WTC11 (cell line): ENCODE data around the gene SLCO1A2. TPM values are rescaled to one million over a fixed set of nuclear protein-coding genes. Genes with fewer than 3 reads are reported as not detected.

Experiments used
- ATAC-seq: fragments of 200-7000 bp; cut with Tn5 transposase; 2 replicates; pipeline ENCODE4 v1.10.0; 2021; ENCODE audit warnings: mild to moderate bottlenecking, moderate library complexity
- CTCF ChIA-PET: fragments of 300-600 bp; sonication (Branson Sonifier 250); formaldehyde crosslinking; loops from one replicate; lab custom pipeline; 2021; ENCODE audit warnings: antibody characterized with exemption; lab: Charles Lee
- POLR2A ChIA-PET: fragments of 350-600 bp; sonication (Branson Sonifier 250); formaldehyde crosslinking; loops from one replicate; lab custom pipeline; 2021; ENCODE audit warnings: antibody characterized with exemption; lab: Charles Lee
- DNase-seq: peaks from one replicate; pipeline ENCODE4 v3.0.0; 2021; ENCODE audit warnings: low spot score
- H3K27ac Mint-ChIP-seq: 2 replicates; pipeline ENCODE4 v1.8.0; 2021; ENCODE audit warnings: mixed read lengths
- H3K27me3 Mint-ChIP-seq: 2 replicates; pipeline ENCODE4 v1.8.0; 2021; ENCODE audit warnings: low read depth, mild to moderate bottlenecking, moderate library complexity, mixed read lengths
- H3K36me3 Mint-ChIP-seq: 2 replicates; pipeline ENCODE4 v1.8.0; 2021; ENCODE audit warnings: mixed read lengths
- H3K4me1 Mint-ChIP-seq: 2 replicates; pipeline ENCODE4 v1.8.0; 2022; ENCODE audit warnings: mixed read lengths
- H3K4me3 Mint-ChIP-seq: 2 replicates; pipeline ENCODE4 v1.8.0; 2021; ENCODE audit warnings: mild to moderate bottlenecking, moderate library complexity, mixed read lengths
- H3K9me3 Mint-ChIP-seq: 2 replicates; pipeline ENCODE4 v1.8.0; 2021; ENCODE audit warnings: mixed read lengths
- ATF1 ChIP-seq: sonication (generic); formaldehyde crosslinking; IDR thresholded peaks from 2 replicates; pipeline ENCODE4 v1.8.1; 2023; ENCODE audit warnings: mild to moderate bottlenecking, moderate library complexity, missing genetic modification reagents
- ATF6 ChIP-seq: sonication (generic); formaldehyde crosslinking; IDR thresholded peaks from 2 replicates; pipeline ENCODE4 v1.8.1; 2023; ENCODE audit warnings: mild to moderate bottlenecking, missing genetic modification reagents
- CTCF ChIP-seq: fragments of 200-600 bp; IDR thresholded peaks from 2 replicates; pipeline ENCODE4 v1.8.0; 2022; ENCODE audit warnings: antibody characterized with exemption
- E2F1 ChIP-seq: sonication (generic); formaldehyde crosslinking; IDR thresholded peaks from 2 replicates; pipeline ENCODE4 v1.8.0; 2022; ENCODE audit warnings: mild to moderate bottlenecking, missing genetic modification reagents
- E2F5 ChIP-seq: sonication (generic); formaldehyde crosslinking; IDR thresholded peaks from 2 replicates; pipeline ENCODE4 v1.8.1; 2022; ENCODE audit warnings: mild to moderate bottlenecking, moderate library complexity, missing genetic modification reagents
- FOXJ3 ChIP-seq: sonication (generic); formaldehyde crosslinking; IDR thresholded peaks from 2 replicates; pipeline ENCODE4 v1.9.0; 2021; ENCODE audit warnings: missing genetic modification reagents, mild to moderate bottlenecking, borderline replicate concordance
- GABPB1 ChIP-seq: sonication (generic); formaldehyde crosslinking; IDR thresholded peaks from 2 replicates; pipeline ENCODE4 v1.8.1; 2023; ENCODE audit warnings: mild to moderate bottlenecking, missing genetic modification reagents
- HMGA2 ChIP-seq: fragments of 250-450 bp; sonication (Bioruptor Pico); IDR thresholded peaks from 2 replicates; pipeline ENCODE4 v1.4.0; 2021; ENCODE audit warnings: mild to moderate bottlenecking, moderate library complexity
- JAZF1 ChIP-seq: fragments of 250-450 bp; sonication (Bioruptor Pico); IDR thresholded peaks from 2 replicates; pipeline ENCODE4 v1.9.0; 2021; ENCODE audit warnings: moderate library complexity, mild to moderate bottlenecking, inconsistent platforms
- MXD4 ChIP-seq: fragments of 250-450 bp; sonication (Bioruptor Pico); IDR thresholded peaks from 2 replicates; pipeline ENCODE4 v1.8.0; 2021; ENCODE audit warnings: mild to moderate bottlenecking, moderate library complexity, borderline replicate concordance
- NFE2L1 ChIP-seq: sonication (generic); formaldehyde crosslinking; IDR thresholded peaks from 2 replicates; pipeline ENCODE4 v1.8.1; 2023; ENCODE audit warnings: missing genetic modification reagents
- TEAD4 ChIP-seq: sonication (generic); formaldehyde crosslinking; IDR thresholded peaks from 2 replicates; pipeline ENCODE4 v1.8.0; 2022; ENCODE audit warnings: mild to moderate bottlenecking, missing genetic modification reagents
- ZNF138 ChIP-seq: sonication (generic); formaldehyde crosslinking; conservative IDR thresholded peaks from 2 replicates; pipeline ENCODE4 v1.8.1; 2022; ENCODE audit warnings: mild to moderate bottlenecking, moderate library complexity, missing genetic modification reagents
- ZNF219 ChIP-seq: sonication (generic); formaldehyde crosslinking; IDR thresholded peaks from 2 replicates; pipeline ENCODE4 v1.8.0; 2023; ENCODE audit warnings: missing genetic modification reagents, mild to moderate bottlenecking, borderline replicate concordance
- ZNF263 ChIP-seq: sonication (generic); formaldehyde crosslinking; IDR thresholded peaks from 2 replicates; pipeline ENCODE4 v1.8.1; 2022; ENCODE audit warnings: low read depth, mild to moderate bottlenecking, moderate library complexity, missing genetic modification reagents
- ZNF532 ChIP-seq: fragments of 250-450 bp; sonication (Bioruptor Pico); IDR thresholded peaks from 2 replicates; pipeline ENCODE4 v1.9.0; 2021; ENCODE audit warnings: mild to moderate bottlenecking, borderline replicate concordance
- total RNA-seq: library from RNA; stranded (reverse); gene quantifications from 3 replicates; pipeline ENCODE4 v1.2.3, GENCODE V29; 2021
- TF ChIP-seq, protein P1 (sequence below): sonication (generic); formaldehyde crosslinking; IDR thresholded peaks from 2 replicates; pipeline ENCODE4 v1.8.1; 2022; ENCODE audit warnings: mild to moderate bottlenecking, missing genetic modification reagents, moderate library complexity, borderline replicate concordance
- TF ChIP-seq, protein P2 (sequence below): fragments of 250-450 bp; sonication (Bioruptor Pico); IDR thresholded peaks from 2 replicates; pipeline ENCODE4 v2.1.2; 2022; ENCODE audit warnings: mild to moderate bottlenecking, moderate library complexity
- TF ChIP-seq, protein P3 (sequence below): sonication (generic); formaldehyde crosslinking; IDR thresholded peaks from 2 replicates; pipeline ENCODE4 v1.8.1; 2022; ENCODE audit warnings: low read depth, mild to moderate bottlenecking, moderate library complexity, missing genetic modification reagents, borderline replicate concordance

Gene SLCO1A2
- total RNA-seq, 1 experiment from 2014 or later, result 9.9 TPM

- no peak for TF ChIP-seq ZNF532 (CRISPR knock-in tag)
- TF ChIP-seq ATF1 (CRISPR knock-in tag), result no peak
- TF ChIP-seq, protein P1, sequence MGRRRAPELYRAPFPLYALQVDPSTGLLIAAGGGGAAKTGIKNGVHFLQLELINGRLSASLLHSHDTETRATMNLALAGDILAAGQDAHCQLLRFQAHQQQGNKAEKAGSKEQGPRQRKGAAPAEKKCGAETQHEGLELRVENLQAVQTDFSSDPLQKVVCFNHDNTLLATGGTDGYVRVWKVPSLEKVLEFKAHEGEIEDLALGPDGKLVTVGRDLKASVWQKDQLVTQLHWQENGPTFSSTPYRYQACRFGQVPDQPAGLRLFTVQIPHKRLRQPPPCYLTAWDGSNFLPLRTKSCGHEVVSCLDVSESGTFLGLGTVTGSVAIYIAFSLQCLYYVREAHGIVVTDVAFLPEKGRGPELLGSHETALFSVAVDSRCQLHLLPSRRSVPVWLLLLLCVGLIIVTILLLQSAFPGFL (CRISPR knock-in tag), result no peak
- no peak for TF ChIP-seq NFE2L1 (CRISPR knock-in tag)
- TF ChIP-seq ATF6 (CRISPR knock-in tag), result no peak
- TF ChIP-seq HMGA2, result no peak
- no peak for TF ChIP-seq E2F1
- TF ChIP-seq, protein P2, sequence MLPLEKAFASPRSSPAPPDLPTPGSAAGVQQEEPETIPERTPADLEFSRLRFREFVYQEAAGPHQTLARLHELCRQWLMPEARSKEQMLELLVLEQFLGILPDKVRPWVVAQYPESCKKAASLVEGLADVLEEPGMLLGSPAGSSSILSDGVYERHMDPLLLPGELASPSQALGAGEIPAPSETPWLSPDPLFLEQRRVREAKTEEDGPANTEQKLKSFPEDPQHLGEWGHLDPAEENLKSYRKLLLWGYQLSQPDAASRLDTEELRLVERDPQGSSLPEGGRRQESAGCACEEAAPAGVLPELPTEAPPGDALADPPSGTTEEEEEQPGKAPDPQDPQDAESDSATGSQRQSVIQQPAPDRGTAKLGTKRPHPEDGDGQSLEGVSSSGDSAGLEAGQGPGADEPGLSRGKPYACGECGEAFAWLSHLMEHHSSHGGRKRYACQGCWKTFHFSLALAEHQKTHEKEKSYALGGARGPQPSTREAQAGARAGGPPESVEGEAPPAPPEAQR, result no peak
- TF ChIP-seq FOXJ3, result no peak
- no peak for TF ChIP-seq E2F5 (CRISPR knock-in tag)
Measured at GRCh38 chr12:21248679-21249078, 86.0 kb downstream of the SLCO1A2 start (continued).

GRCh38 chr12:21239866-21240265, 94.9 kb downstream of the SLCO1A2 start:
- ChIA-PET CTCF (no interaction called here), POLR2A (no interaction called here)
- Mint-ChIP-seq H3K36me3 (no peaks in the 10 kb centered on the region), H3K4me3 (no peak overlapping the region), H3K27ac (no peak overlapping the region), H3K27me3 (no peaks in the 10 kb centered on the region), H3K4me1 (peaks cover 2% of the 10 kb centered on the region), H3K9me3 (no peaks in the 10 kb centered on the region)
- no peak for TF ChIP-seq ZNF263 (CRISPR knock-in tag)
- TF ChIP-seq ZNF219 (CRISPR knock-in tag), result no peak
- no peak for TF ChIP-seq ZNF138 (CRISPR knock-in tag)
- TF ChIP-seq CTCF, result no peak
- TF ChIP-seq, protein P3, sequence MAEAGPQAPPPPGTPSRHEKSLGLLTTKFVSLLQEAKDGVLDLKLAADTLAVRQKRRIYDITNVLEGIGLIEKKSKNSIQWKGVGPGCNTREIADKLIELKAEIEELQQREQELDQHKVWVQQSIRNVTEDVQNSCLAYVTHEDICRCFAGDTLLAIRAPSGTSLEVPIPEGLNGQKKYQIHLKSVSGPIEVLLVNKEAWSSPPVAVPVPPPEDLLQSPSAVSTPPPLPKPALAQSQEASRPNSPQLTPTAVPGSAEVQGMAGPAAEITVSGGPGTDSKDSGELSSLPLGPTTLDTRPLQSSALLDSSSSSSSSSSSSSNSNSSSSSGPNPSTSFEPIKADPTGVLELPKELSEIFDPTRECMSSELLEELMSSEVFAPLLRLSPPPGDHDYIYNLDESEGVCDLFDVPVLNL (CRISPR knock-in tag), result no peak
- no peak for TF ChIP-seq JAZF1 (CRISPR knock-in tag)
- TF ChIP-seq TEAD4 (CRISPR knock-in tag), result no peak
- TF ChIP-seq, protein P1 (CRISPR knock-in tag), result no peak
- no peak for TF ChIP-seq MXD4 (CRISPR knock-in tag)
- no peak for TF ChIP-seq GABPB1
- DNase-seq (no peak), ATAC-seq (no peak)
